HCT116 (cell line): Measurements from ENCODE around the gene MYOM1. TPM values are rescaled to one million over a fixed set of nuclear protein-coding genes. Genes with fewer than 3 reads are reported as not detected.
A peak's percentile ranks its signal among the peaks of the same experiment; 100 is the strongest.

Source experiments
- ATAC-seq: fragments of 200-7000 bp; cut with Tn5 transposase; 2 replicates; pipeline ENCODE4 v1.9.1; 2020; ENCODE audit warnings: mild to moderate bottlenecking, moderate library complexity
- BruUV-seq: library from RNA; stranded (reverse); fragments of 400-500 nt; replicated peaks from 2 replicates; lab custom pipeline; 2021; lab: Mats Ljungman, UMichigan
- CTCF ChIA-PET: fragments of 300-600 bp; sonication (Branson Sonifier 250); formaldehyde crosslinking; loops from one replicate; lab custom pipeline; 2021; ENCODE audit warnings: antibody characterized with exemption; lab: Charles Lee
- POLR2A ChIA-PET: fragments of 300-600, 350-600 bp; sonication (Branson Sonifier 250); formaldehyde crosslinking; loops from one replicate; lab custom pipeline; 2021; ENCODE audit warnings: antibody characterized with exemption; lab: Charles Lee
- RAD21 ChIA-PET, 2 experiments: fragments of 300-600 bp; sonication (Branson Sonifier 250); formaldehyde crosslinking; loops; one replicate each; lab custom pipeline; 2023; ENCODE audit warnings: low total read pairs in 2 of 2; ENCODE audit not compliant: uncharacterized antibody in 2 of 2, unreplicated experiment in 2 of 2, low non-redundant PET in 1 of 2; lab: Charles Lee
- DNase-seq: peaks from one replicate; pipeline ENCODE4 v3.0.0-alpha.2; 2010; ENCODE audit warnings: low read depth, low spot score
- H2AFZ ChIP-seq: fragments of 200-600 bp; shearing (Covaris generic), sonication (generic); 2 replicates; pipeline ENCODE4 v1.6.1; 2017; ENCODE audit warnings: low read depth, mixed run types, mixed read lengths, antibody characterized with exemption, low read length; ENCODE audit not compliant: poor library complexity, severe bottlenecking
- H3K27ac ChIP-seq: 2 replicates; pipeline ENCODE4 v1.5.1; 2012; ENCODE audit warnings: low read depth, low read length
- H3K27me3 ChIP-seq: fragments of 200-600 bp; sonication (generic); 2 replicates; pipeline ENCODE4 v1.6.1; 2016; ENCODE audit warnings: mixed run types, low read length, mixed read lengths; ENCODE audit not compliant: insufficient read depth
- H3K36me3 ChIP-seq, 2 experiments: fragments of 200-500 bp in 1 of 2; fragments of 200-600 bp in 1 of 2; sonication (Bioruptor generic) in 1 of 2; sonication (generic) in 1 of 2; 2 replicates each; pipeline versions ENCODE4 v1.5.1 to v1.6.1; 2014 to 2016; ENCODE audit warnings: low read length in 2 of 2, inconsistent platforms in 1 of 2, mixed read lengths in 1 of 2, mixed run types in 1 of 2; ENCODE audit not compliant: insufficient read depth in 2 of 2, control insufficient read depth in 1 of 2
- H3K4me1 ChIP-seq, 2 experiments: fragments of 200-600 bp in 1 of 2; sonication (generic) in 1 of 2; 2 replicates each; pipeline versions ENCODE4 v1.5.1 to v1.6.1; 2012 to 2017; ENCODE audit warnings: low read length in 2 of 2, inconsistent platforms in 1 of 2, mild to moderate bottlenecking in 1 of 2, mixed read lengths in 1 of 2, mixed run types in 1 of 2, moderate library complexity in 1 of 2; ENCODE audit not compliant: insufficient read depth in 2 of 2, control insufficient read depth in 1 of 2
- H3K4me2 ChIP-seq: fragments of 200-600 bp; sonication (generic); 2 replicates; pipeline ENCODE4 v1.6.1; 2017; ENCODE audit warnings: mixed run types, low read length, mixed read lengths
- H3K4me3 ChIP-seq, 2 experiments: fragments of 200-600 bp in 1 of 2; sonication (generic) in 1 of 2; replicated peaks in 1 of 2; 2 replicates each; pipeline ENCODE4 v1.5.1; 2011 to 2016; ENCODE audit warnings: low read length in 2 of 2, control low read depth in 1 of 2, low read depth in 1 of 2, mild to moderate bottlenecking in 1 of 2, mixed read lengths in 1 of 2, mixed run types in 1 of 2
- H3K79me2 ChIP-seq: fragments of 200-600 bp; sonication (generic); 2 replicates; pipeline ENCODE4 v1.6.1; 2017; ENCODE audit warnings: mild to moderate bottlenecking, mixed run types, low read length, moderate library complexity, mixed read lengths; ENCODE audit not compliant: insufficient read depth
- H3K9ac ChIP-seq: fragments of 200-600 bp; sonication (generic); 2 replicates; pipeline ENCODE4 v1.6.1; 2016; ENCODE audit warnings: low read length, mixed read lengths
- H3K9me2 ChIP-seq: fragments of 200-600 bp; sonication (generic), shearing (Covaris generic); 2 replicates; pipeline ENCODE4 v1.6.1; 2017; ENCODE audit warnings: mixed run types, mild to moderate bottlenecking, moderate library complexity; ENCODE audit not compliant: insufficient read depth
- H3K9me3 ChIP-seq, 2 experiments: fragments of 200-500 bp in 1 of 2; fragments of 200-600 bp in 1 of 2; sonication (Bioruptor generic) in 1 of 2; sonication (generic) in 1 of 2; 2 replicates each; pipeline ENCODE4 v1.6.1; 2014 to 2017; ENCODE audit warnings: low read length in 2 of 2, mixed read lengths in 2 of 2, inconsistent platforms in 1 of 2, low read depth in 1 of 2, mild to moderate bottlenecking in 1 of 2, mixed run types in 1 of 2, moderate library complexity in 1 of 2; ENCODE audit not compliant: control insufficient read depth in 1 of 2, insufficient read depth in 1 of 2
- H4K20me1 ChIP-seq: fragments of 200-600 bp; sonication (generic), shearing (Covaris generic); 2 replicates; pipeline ENCODE4 v1.6.1; 2017; ENCODE audit warnings: mixed run types, mild to moderate bottlenecking, moderate library complexity; ENCODE audit not compliant: insufficient read depth
- CBX3 ChIP-seq: IDR thresholded peaks from 2 replicates; pipeline ENCODE4 v1.6.1; 2012; ENCODE audit warnings: low read depth
- CEBPB ChIP-seq: IDR thresholded peaks from 2 replicates; pipeline ENCODE4 v1.6.1; 2012; ENCODE audit warnings: low read depth
- EGR1 ChIP-seq: IDR thresholded peaks from 2 replicates; pipeline ENCODE4 v1.6.1; 2012; ENCODE audit warnings: low read depth
- ELF1 ChIP-seq: IDR thresholded peaks from 2 replicates; pipeline ENCODE4 v1.6.1; 2012; ENCODE audit warnings: low read depth, borderline replicate concordance
- EZH2phosphoT487 ChIP-seq: fragments of 200-600 bp; IDR thresholded peaks from 2 replicates; pipeline ENCODE4 v1.6.1; 2018; ENCODE audit warnings: antibody characterized with exemption, borderline replicate concordance
- FOSL1 ChIP-seq: IDR thresholded peaks from 2 replicates; pipeline ENCODE4 v1.6.1; 2012; ENCODE audit warnings: low read depth
- JUND ChIP-seq: IDR thresholded peaks from 2 replicates; pipeline ENCODE4 v1.6.1; 2012
- SP1 ChIP-seq: IDR thresholded peaks from 2 replicates; pipeline ENCODE4 v1.6.1; 2012; ENCODE audit warnings: low read depth
- SRF ChIP-seq: IDR thresholded peaks from 2 replicates; pipeline ENCODE4 v1.6.1; 2012; ENCODE audit warnings: low read depth
- YY1 ChIP-seq: IDR thresholded peaks from 2 replicates; pipeline ENCODE4 v1.6.1; 2011; ENCODE audit warnings: low read length, low read depth, moderate library complexity, mild to moderate bottlenecking; ENCODE audit not compliant: insufficient replicate concordance; ENCODE audit errors: extremely low read depth
- ZBTB33 ChIP-seq: IDR thresholded peaks from 2 replicates; pipeline ENCODE4 v1.6.1; 2011; ENCODE audit warnings: mild to moderate bottlenecking, low read length, moderate library complexity; ENCODE audit not compliant: insufficient replicate concordance; ENCODE audit errors: extremely low read depth
- ZNF274 ChIP-seq: fragments of 200-500 bp; sonication (Bioruptor generic); IDR thresholded peaks from 2 replicates; pipeline ENCODE4 v1.6.1; 2014; ENCODE audit warnings: mild to moderate bottlenecking, low read depth, low read length, inconsistent platforms
- intact Hi-C: fragments of 100-400 bp; cut with micrococcal nuclease; formaldehyde crosslinking; loops from 2 replicates; pipeline ENCODE4 v1.10.0; 2022
- total RNA-seq: library from RNA; stranded (reverse); gene quantifications from one replicate; pipeline ENCODE4 v1.2.1, GENCODE V29; 2021; ENCODE audit not compliant: unreplicated experiment

Gene MYOM1
- total RNA-seq, 1 experiment from 2014 or later: 0.52 TPM

GRCh38 chr18:3268306-3268705 lies 48.5 kb upstream of the MYOM1 start:
- no peaks in the 10 kb centered on the region for H3K9me3 ChIP-seq
- RAD21 ChIA-PET: no interaction called here
- no peak overlapping the region for H3K9ac ChIP-seq
- CTCF ChIA-PET: no interaction called here
- no peaks in the 10 kb centered on the region for H3K9me2 ChIP-seq
- ATAC-seq (no peak), DNase-seq (no peak)
- peaks cover 57% of the 10 kb centered on the region; the same call in 1 of the 2 replicates for H4K20me1 ChIP-seq
- peaks cover 41 to 56% of the 10 kb centered on the region in 2 experiments for H3K4me1 ChIP-seq
- H3K79me2 ChIP-seq: peaks cover 100% of the 10 kb centered on the region
- no peak overlapping the region for H2AFZ ChIP-seq
- no peak overlapping the region for H3K4me3 ChIP-seq
- H3K36me3 ChIP-seq: peaks cover 2 to 6% of the 10 kb centered on the region in 2 experiments; a peak in 1 of 4 replicates
- TF ChIP-seq ZBTB33 (no peak), JUND (no peak), YY1 (no peak), CBX3 (no peak), SP1 (no peak), CEBPB (no peak), FOSL1 (no peak), EGR1 (no peak), ELF1 (no peak), EZH2phosphoT487 (no peak), ZNF274 (no peak), SRF (no peak)
- no peak overlapping the region for H3K27ac ChIP-seq
- no peaks in the 10 kb centered on the region for H3K27me3 ChIP-seq
- peak overlapping the region; percentile 12; the same call in 1 of the 2 replicates for H3K4me2 ChIP-seq
- no TSS peak for BruUV-seq
- intact Hi-C loops: no loop called here
- POLR2A ChIA-PET: no interaction called here
